DOHH2 (cell line): Measurements from ENCODE around the gene KRTAP4-7.

ENCODE experiments used
- EZH2phosphoT487 ChIP-seq: fragments of 200-600 bp; sonication (generic); IDR thresholded peaks from 2 replicates; pipeline ENCODE4 v1.6.1; 2017; ENCODE audit warnings: borderline replicate concordance, mild to moderate bottlenecking, antibody characterized with exemption, low read length, moderate library complexity, mixed read lengths
- TF ChIP-seq, protein P1 (sequence below): fragments of 200-600 bp; sonication (generic); IDR thresholded peaks from one replicate; pipeline ENCODE4 v1.5.1; 2014; ENCODE audit warnings: antibody characterized with exemption, mild to moderate bottlenecking, low read depth, low read length; ENCODE audit not compliant: poor library complexity, severe bottlenecking

DNA sequence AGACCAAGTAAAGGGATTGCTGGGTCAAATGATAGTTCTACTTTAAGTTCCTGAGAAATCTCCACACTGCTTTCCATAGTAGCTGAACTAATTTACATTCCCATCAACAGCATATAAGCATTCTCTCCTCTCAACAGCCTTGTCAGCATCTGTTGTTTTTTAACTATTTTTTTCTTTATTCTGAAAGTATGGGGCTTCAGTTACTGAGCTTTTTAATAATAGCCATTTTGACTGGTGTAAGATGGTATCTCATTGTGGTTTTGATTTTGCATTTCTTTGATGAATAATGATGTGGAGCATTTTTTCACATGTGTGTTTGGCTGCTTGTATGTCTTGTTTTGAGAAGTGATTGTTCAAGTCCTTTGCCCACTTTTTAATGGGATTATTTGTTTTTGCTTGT, 31.4 kb upstream of the KRTAP4-7 start:
- TF ChIP-seq, protein P1, sequence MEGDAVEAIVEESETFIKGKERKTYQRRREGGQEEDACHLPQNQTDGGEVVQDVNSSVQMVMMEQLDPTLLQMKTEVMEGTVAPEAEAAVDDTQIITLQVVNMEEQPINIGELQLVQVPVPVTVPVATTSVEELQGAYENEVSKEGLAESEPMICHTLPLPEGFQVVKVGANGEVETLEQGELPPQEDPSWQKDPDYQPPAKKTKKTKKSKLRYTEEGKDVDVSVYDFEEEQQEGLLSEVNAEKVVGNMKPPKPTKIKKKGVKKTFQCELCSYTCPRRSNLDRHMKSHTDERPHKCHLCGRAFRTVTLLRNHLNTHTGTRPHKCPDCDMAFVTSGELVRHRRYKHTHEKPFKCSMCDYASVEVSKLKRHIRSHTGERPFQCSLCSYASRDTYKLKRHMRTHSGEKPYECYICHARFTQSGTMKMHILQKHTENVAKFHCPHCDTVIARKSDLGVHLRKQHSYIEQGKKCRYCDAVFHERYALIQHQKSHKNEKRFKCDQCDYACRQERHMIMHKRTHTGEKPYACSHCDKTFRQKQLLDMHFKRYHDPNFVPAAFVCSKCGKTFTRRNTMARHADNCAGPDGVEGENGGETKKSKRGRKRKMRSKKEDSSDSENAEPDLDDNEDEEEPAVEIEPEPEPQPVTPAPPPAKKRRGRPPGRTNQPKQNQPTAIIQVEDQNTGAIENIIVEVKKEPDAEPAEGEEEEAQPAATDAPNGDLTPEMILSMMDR, result no peak
- no peak for TF ChIP-seq EZH2phosphoT487
